HFF-Myc (cell line): Measurements from ENCODE around the gene ATP11C.
A peak's percentile ranks its signal among the peaks of the same experiment; 100 is the strongest.

ENCODE experiments used
- DNase-seq: peaks from one replicate; pipeline ENCODE4 v3.0.0-alpha.2; 2011; ENCODE audit warnings: low read depth; ENCODE audit errors: extremely low read depth
- H3K4me3 ChIP-seq: replicated peaks from 2 replicates; pipeline ENCODE4 v1.5.1; 2011; ENCODE audit warnings: low read depth, mild to moderate bottlenecking, control low read depth, low read length
- TF ChIP-seq, protein P1 (sequence below): IDR thresholded peaks from 2 replicates; pipeline ENCODE4 v1.5.1; 2012; ENCODE audit warnings: mild to moderate bottlenecking, low read depth, low read length, control low read depth; ENCODE audit errors: missing control alignments

Gene ATP11C

DNA sequence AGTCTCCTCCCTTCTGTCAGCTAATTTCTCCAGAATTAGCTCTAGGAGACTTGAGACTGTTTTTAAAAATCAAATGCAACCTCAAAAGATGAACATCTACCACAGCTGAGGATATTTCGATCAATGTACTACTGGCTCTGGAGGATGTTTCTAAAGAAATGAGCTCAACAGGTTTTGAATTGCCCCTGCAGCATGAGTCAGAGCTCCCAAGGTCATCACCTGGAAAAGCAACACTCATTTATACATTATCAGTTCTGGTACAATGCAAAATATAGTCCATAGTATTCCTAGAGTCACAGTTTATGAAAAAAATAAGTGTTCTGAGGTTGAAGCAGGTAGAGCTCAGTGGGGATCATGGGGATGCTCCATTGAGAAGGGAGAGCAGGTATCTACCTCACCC, 174.0 kb downstream of the ATP11C start:
- TF ChIP-seq, protein P1, sequence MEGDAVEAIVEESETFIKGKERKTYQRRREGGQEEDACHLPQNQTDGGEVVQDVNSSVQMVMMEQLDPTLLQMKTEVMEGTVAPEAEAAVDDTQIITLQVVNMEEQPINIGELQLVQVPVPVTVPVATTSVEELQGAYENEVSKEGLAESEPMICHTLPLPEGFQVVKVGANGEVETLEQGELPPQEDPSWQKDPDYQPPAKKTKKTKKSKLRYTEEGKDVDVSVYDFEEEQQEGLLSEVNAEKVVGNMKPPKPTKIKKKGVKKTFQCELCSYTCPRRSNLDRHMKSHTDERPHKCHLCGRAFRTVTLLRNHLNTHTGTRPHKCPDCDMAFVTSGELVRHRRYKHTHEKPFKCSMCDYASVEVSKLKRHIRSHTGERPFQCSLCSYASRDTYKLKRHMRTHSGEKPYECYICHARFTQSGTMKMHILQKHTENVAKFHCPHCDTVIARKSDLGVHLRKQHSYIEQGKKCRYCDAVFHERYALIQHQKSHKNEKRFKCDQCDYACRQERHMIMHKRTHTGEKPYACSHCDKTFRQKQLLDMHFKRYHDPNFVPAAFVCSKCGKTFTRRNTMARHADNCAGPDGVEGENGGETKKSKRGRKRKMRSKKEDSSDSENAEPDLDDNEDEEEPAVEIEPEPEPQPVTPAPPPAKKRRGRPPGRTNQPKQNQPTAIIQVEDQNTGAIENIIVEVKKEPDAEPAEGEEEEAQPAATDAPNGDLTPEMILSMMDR, result no peak
- no peak overlapping the region for H3K4me3 ChIP-seq
- DNase-seq, result no peak

DNA sequence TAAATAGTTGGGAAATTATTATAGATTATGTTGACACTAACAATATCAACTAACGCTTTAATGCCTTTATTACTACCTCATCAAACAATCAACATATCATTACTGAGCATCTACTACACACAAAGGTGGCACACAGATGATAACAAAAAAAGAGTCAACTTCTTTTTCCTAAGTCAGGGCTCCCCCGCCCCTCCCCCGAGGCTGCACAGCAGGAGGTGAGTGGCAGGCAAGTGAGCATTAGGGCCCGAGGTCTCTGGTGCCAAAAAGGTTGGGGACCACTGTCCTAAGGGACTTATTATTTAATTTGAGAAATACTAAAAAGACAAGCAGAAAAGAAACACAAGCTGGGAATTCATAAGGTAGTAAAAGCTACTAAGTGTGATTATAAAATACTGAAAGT, 174.6 kb downstream of the ATP11C start:
- DNase-seq, result no peak
- H3K4me3 ChIP-seq, result no peak overlapping the region
- TF ChIP-seq, protein P1, result no peak

DNA sequence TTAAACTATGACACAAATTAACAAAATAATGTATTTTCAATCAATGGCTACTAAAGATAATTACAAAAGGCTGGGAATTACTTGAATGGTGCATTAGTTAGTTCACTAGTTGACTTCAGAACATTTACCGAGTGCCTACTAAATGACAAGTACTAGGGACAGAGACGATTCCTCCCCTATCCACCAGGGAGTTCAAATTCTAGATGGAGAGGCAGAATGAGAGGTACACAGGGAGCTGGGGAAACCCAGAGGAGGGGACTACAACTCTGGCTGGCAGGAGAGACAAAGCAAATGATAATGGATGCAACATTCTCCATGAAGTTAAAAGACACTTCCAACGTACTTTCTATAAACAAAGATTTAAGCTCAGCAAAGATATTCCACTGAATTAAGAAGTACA, 181.8 kb downstream of the ATP11C start:
- TF ChIP-seq, protein P1, result no peak
- no peak overlapping the region for H3K4me3 ChIP-seq
- no peak for DNase-seq

DNA sequence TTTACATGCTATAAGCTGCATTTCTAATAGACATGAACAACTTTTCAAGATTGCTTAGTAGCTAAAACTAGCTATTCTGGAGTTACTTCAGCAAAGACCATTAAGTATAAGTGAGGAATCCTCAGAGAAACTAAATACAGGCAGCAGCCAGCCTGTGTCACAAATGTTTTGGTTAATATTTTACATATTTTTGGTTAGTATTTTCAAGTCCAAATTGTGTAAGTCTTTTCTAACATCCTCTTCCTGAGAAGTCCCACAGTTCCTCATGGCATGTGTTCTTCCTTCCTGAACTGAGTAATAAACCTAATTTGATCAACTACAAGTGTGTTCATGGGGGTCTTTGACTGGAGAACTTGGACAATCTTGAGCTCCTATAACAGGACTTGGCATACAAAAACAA, 182.5 kb downstream of the ATP11C start:
- TF ChIP-seq, protein P1, result no peak
- DNase-seq, result no peak

DNA sequence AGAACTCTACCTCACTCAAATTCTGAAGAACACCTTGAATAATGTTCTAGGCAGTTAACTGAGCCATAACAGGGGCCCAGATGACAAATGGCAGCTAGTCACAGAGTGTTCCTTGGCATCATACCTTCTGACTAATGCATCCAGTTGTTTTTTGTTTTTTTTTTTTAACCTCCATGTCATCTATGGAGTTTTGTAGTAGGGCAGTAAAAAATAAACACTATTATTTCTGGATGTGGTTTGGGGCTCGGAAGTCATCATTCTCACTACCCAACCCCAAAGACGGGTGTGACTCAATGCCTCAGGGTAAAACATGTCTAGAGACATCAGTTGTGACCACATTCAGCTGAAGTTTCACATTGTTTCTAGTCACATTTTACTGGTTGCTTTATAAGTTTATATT, 193.7 kb downstream of the ATP11C start:
- TF ChIP-seq, protein P1, result no peak
- H3K4me3 ChIP-seq, result no peak overlapping the region
- peak; percentile 15 for DNase-seq

More for the DNA sequence above, 182.5 kb downstream of the ATP11C start:
- no peak overlapping the region for H3K4me3 ChIP-seq

DNA sequence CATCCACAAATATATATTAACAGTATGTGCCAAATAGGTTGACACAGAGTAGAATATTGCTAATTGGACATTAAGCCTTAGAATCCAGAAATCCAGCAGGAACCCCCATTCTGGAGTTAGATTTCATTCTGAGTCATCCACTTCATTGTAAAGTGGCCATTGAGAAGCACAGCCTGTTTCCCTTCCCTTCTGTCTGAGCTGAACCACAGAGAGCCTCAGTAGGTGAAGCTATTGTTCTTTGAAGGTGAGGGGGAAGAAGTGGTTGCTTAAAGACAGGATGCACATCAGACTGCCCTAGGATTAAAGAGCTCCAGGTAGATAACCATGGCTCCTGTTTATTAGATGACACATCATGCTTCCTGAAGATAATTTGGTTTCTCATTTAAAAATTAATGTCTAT, 194.3 kb downstream of the ATP11C start:
- no peak overlapping the region for H3K4me3 ChIP-seq
- TF ChIP-seq, protein P1, result no peak
- DNase-seq, result no peak

DNA sequence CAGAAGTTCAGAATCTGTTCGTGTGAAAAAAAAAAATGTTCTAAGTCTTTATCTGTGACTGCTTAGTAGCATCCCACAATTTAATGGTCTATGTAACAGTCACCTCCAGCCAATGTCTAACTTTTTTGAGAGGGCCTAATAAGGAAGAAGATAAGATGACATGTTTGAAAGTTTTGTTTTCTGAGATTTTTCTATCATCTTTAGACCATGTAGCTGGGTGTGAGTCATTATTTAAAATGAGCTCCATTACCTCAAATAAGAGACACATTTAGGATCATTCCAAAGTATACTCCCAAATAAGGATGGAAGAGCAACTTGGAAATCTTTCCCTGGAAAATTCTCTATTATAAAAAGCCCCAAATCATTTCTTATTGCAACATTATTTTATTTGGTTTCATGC, 196.7 kb downstream of the ATP11C start:
- TF ChIP-seq, protein P1, result no peak
- DNase-seq, result no peak
- H3K4me3 ChIP-seq, result no peak overlapping the region
